H1 (cell line): ENCODE measurements around the gene TMEM134. TPM values are rescaled to one million over a fixed set of nuclear protein-coding genes. Genes with fewer than 3 reads are reported as not detected.
A peak's percentile ranks its signal among the peaks of the same experiment; 100 is the strongest.

Source experiments
- CTCF ChIA-PET: fragments of 300-600 bp; sonication (Branson Sonifier 250); formaldehyde crosslinking; loops from one replicate; lab custom pipeline; 2021; ENCODE audit not compliant: partially characterized antibody; lab: Charles Lee
- POLR2A ChIA-PET: fragments of 300-600 bp; sonication (Branson Sonifier 250); formaldehyde crosslinking; loops from one replicate; lab custom pipeline; 2021; ENCODE audit warnings: inconsistent platforms; ENCODE audit not compliant: partially characterized antibody; lab: Charles Lee
- DNase-seq, 2 experiments: peaks; one replicate each; pipeline versions ENCODE4 v3.0.0 to v3.0.0-alpha.2; 2010 to 2022; ENCODE audit warnings: low spot score in 2 of 2, low read depth in 1 of 2, mixed read lengths in 1 of 2
- FAIRE-seq: peaks from 2 replicates; lab custom pipeline; 2011; peaks lifted over from hg19 to GRCh38; lab: Jason Lieb, UNC
- H2AFZ ChIP-seq: 2 replicates; pipeline ENCODE4 v1.8.1; 2012; ENCODE audit warnings: low read length, inconsistent platforms
- H2AK5ac ChIP-seq: 2 replicates; pipeline ENCODE4 v1.6.1; 2013; ENCODE audit warnings: low read depth, low read length
- H2BK120ac ChIP-seq: replicated peaks from 2 replicates; pipeline ENCODE3; 2013; ENCODE audit warnings: low read depth, low read length, inconsistent platforms
- H2BK12ac ChIP-seq: 2 replicates; pipeline ENCODE4 v1.6.1; 2013; ENCODE audit warnings: low read depth, low read length
- H2BK15ac ChIP-seq: 2 replicates; pipeline ENCODE4 v1.6.1; 2013; ENCODE audit warnings: low read length
- H2BK20ac ChIP-seq: 2 replicates; pipeline ENCODE4 v1.6.1; 2013; ENCODE audit warnings: low read length
- H2BK5ac ChIP-seq: 2 replicates; pipeline ENCODE4 v1.6.1; 2013; ENCODE audit warnings: low read depth, low read length
- H3K14ac ChIP-seq: 2 replicates; pipeline ENCODE4 v1.6.1; 2013; ENCODE audit warnings: inconsistent platforms; ENCODE audit not compliant: insufficient read length
- H3K18ac ChIP-seq: 2 replicates; pipeline ENCODE4 v1.6.1; 2013; ENCODE audit warnings: low read length; ENCODE audit errors: extremely low read depth
- H3K23ac ChIP-seq: 2 replicates; pipeline ENCODE4 v1.6.1; 2013; ENCODE audit warnings: inconsistent platforms; ENCODE audit not compliant: insufficient read length
- H3K23me2 ChIP-seq: 2 replicates; pipeline ENCODE4 v1.6.1; 2013; ENCODE audit warnings: low read depth, low read length
- H3K27ac ChIP-seq: 2 replicates; pipeline ENCODE4 v1.6.1; 2011; ENCODE audit warnings: low read depth, low read length, inconsistent platforms
- H3K27me3 ChIP-seq, 4 experiments: replicated peaks in 1 of 4; 1 replicate in 1 of 4; 2 replicates in 3 of 4; pipeline versions ENCODE4 v1.6.1 to v1.8.1; 2011 to 2013; ENCODE audit warnings: low read length in 3 of 4, mild to moderate bottlenecking in 3 of 4, inconsistent platforms in 2 of 4, mixed read lengths in 2 of 4, moderate library complexity in 1 of 4; ENCODE audit not compliant: control insufficient read depth in 3 of 4, insufficient read depth in 3 of 4; ENCODE audit errors: extremely low read depth in 1 of 4
- H3K36me3 ChIP-seq, 4 experiments: 2 replicates each; pipeline versions ENCODE4 v1.6.1 to v1.8.1; 2011 to 2013; ENCODE audit warnings: mild to moderate bottlenecking in 4 of 4, low read length in 3 of 4, moderate library complexity in 2 of 4, control low read depth in 1 of 4, inconsistent platforms in 1 of 4; ENCODE audit not compliant: insufficient read depth in 4 of 4, control insufficient read depth in 2 of 4
- H3K4ac ChIP-seq: replicated peaks from 2 replicates; pipeline ENCODE3; 2013; ENCODE audit warnings: low read length, low read depth, mixed read lengths, inconsistent platforms; ENCODE audit not compliant: insufficient read length
- H3K4me1 ChIP-seq, 4 experiments: replicated peaks in 1 of 4; 1 replicate in 1 of 4; 2 replicates in 3 of 4; pipeline versions ENCODE4 v1.6.1 to v1.8.1; 2011 to 2013; ENCODE audit warnings: low read length in 3 of 4, inconsistent platforms in 2 of 4, mixed read lengths in 1 of 4; ENCODE audit not compliant: insufficient read depth in 4 of 4, control insufficient read depth in 3 of 4
- H3K4me2 ChIP-seq, 2 experiments: 2 replicates each; pipeline versions ENCODE4 v1.6.1 to v1.8.1; 2011 to 2013; ENCODE audit warnings: low read depth in 2 of 2, low read length in 2 of 2, control low read depth in 1 of 2, inconsistent platforms in 1 of 2, mild to moderate bottlenecking in 1 of 2; ENCODE audit not compliant: insufficient read depth in 1 of 2
- H3K4me3 ChIP-seq, 4 experiments: fragments of 200-600, 300-600 bp in 1 of 4; sonication (generic), shearing (Covaris generic), sonication (Bioruptor Twin) in 1 of 4; 2 replicates each; pipeline versions ENCODE4 v1.5.1 to v1.8.1; 2011 to 2016; ENCODE audit warnings: low read length in 4 of 4, low read depth in 3 of 4, control low read depth in 2 of 4, inconsistent platforms in 2 of 4, mild to moderate bottlenecking in 2 of 4, mixed read lengths in 1 of 4, moderate library complexity in 1 of 4; ENCODE audit not compliant: insufficient read depth in 2 of 4; ENCODE audit errors: extremely low read depth in 1 of 4
- H3K56ac ChIP-seq: replicated peaks from 2 replicates; pipeline ENCODE3; 2013; ENCODE audit warnings: low read depth, mild to moderate bottlenecking, mixed read lengths, low read length, inconsistent platforms; ENCODE audit not compliant: insufficient read length
- H3K79me1 ChIP-seq: 2 replicates; pipeline ENCODE4 v1.6.1; 2013; ENCODE audit warnings: low read depth, low read length, control low read depth
- H3K79me2 ChIP-seq, 2 experiments: 2 replicates each; pipeline versions ENCODE4 v1.6.1 to v1.8.1; 2012 to 2013; ENCODE audit warnings: low read length in 2 of 2, mild to moderate bottlenecking in 2 of 2, inconsistent platforms in 1 of 2; ENCODE audit not compliant: insufficient read depth in 2 of 2, control insufficient read depth in 1 of 2
- H3K9ac ChIP-seq, 4 experiments: replicated peaks in 1 of 4; 1 replicate in 1 of 4; 2 replicates in 3 of 4; pipeline versions ENCODE4 v1.6.1 to v1.8.1; 2011 to 2013; ENCODE audit warnings: low read depth in 3 of 4, low read length in 3 of 4, control low read depth in 2 of 4, mild to moderate bottlenecking in 2 of 4, moderate library complexity in 2 of 4, inconsistent platforms in 1 of 4; ENCODE audit errors: extremely low read depth in 1 of 4
- H3K9me3 ChIP-seq, 2 experiments: 2 replicates each; pipeline versions ENCODE4 v1.6.1 to v1.8.1; 2012 to 2013; ENCODE audit warnings: mild to moderate bottlenecking in 2 of 2, moderate library complexity in 2 of 2, control low read depth in 1 of 2, inconsistent platforms in 1 of 2, low read depth in 1 of 2, low read length in 1 of 2, mixed read lengths in 1 of 2; ENCODE audit not compliant: insufficient read depth in 2 of 2
- H4K20me1 ChIP-seq, 2 experiments: replicated peaks in 1 of 2; 2 replicates each; pipeline versions ENCODE3 to v1.8.1; 2011 to 2013; ENCODE audit warnings: inconsistent platforms in 2 of 2, low read length in 2 of 2, mild to moderate bottlenecking in 1 of 2; ENCODE audit not compliant: insufficient read depth in 2 of 2, control insufficient read depth in 1 of 2
- H4K5ac ChIP-seq: 2 replicates; pipeline ENCODE4 v1.6.1; 2013; ENCODE audit warnings: low read length, low read depth, mixed read lengths, inconsistent platforms; ENCODE audit not compliant: insufficient read length
- H4K8ac ChIP-seq: 2 replicates; pipeline ENCODE4 v1.8.0; 2013; ENCODE audit warnings: mild to moderate bottlenecking, moderate library complexity, low read length, inconsistent platforms; ENCODE audit not compliant: insufficient read depth; ENCODE audit errors: extremely low read depth
- H4K91ac ChIP-seq: replicated peaks from 2 replicates; pipeline ENCODE3; 2013; ENCODE audit warnings: low read length, mixed read lengths, inconsistent platforms; ENCODE audit not compliant: insufficient read length
- ASH2L ChIP-seq: fragments of 200-600, 300-600 bp; sonication (generic); IDR thresholded peaks from one replicate; pipeline ENCODE4 v1.7.1; 2017; ENCODE audit warnings: low read length
- BACH1 ChIP-seq: IDR thresholded peaks from 2 replicates; pipeline ENCODE4 v1.6.1; 2012; ENCODE audit warnings: low read length, improper control_type of control experiment
- CEBPB ChIP-seq: IDR thresholded peaks from 2 replicates; pipeline ENCODE4 v1.6.1; 2012; ENCODE audit warnings: low read depth, low read length
- KDM5A ChIP-seq: fragments of 200-600 bp; IDR thresholded peaks from 2 replicates; pipeline ENCODE4 v1.7.1; 2012; ENCODE audit warnings: mild to moderate bottlenecking, low read length, inconsistent platforms, mixed read lengths
- POLR2AphosphoS5 ChIP-seq: IDR thresholded peaks from 2 replicates; pipeline ENCODE4 v1.6.1; 2011; ENCODE audit warnings: low read depth, low read length
- SIN3A ChIP-seq, 2 experiments: IDR thresholded peaks in 1 of 2; conservative IDR thresholded peaks in 1 of 2; 2 replicates each; pipeline ENCODE4 v1.6.1; 2011 to 2012; ENCODE audit warnings: low read length in 2 of 2, improper control_type of control experiment in 1 of 2, low read depth in 1 of 2, mild to moderate bottlenecking in 1 of 2
- TEAD4 ChIP-seq: IDR thresholded peaks from 2 replicates; pipeline ENCODE4 v1.6.1; 2012; ENCODE audit warnings: low read depth, low read length, inconsistent platforms, mixed read lengths
- WGBS, 2 experiments: shearing (Covaris generic) in 1 of 2; methylation state at CpG; one replicate each; pipeline versions ENCODE4 v1.1.6 to v1.1.7; 2013 to 2015; ENCODE audit warnings: low lambda C conversion rate in 2 of 2, mixed read lengths in 2 of 2, inconsistent platforms in 1 of 2, low coverage in 1 of 2, missing lambda C conversion rate in 1 of 2; ENCODE audit not compliant: insufficient replicate concordance in 2 of 2, insufficient coverage in 1 of 2, insufficient read length in 1 of 2; ENCODE audit errors: extremely low coverage in 1 of 2, missing lambda C conversion rate in 1 of 2; 5-methylcytosine and 5-hydroxymethylcytosine counted together
- polyA plus RNA-seq, 7 experiments: library from polyadenylated mRNA; depleted of rRNA in 3 of 7; stranded (reverse) in 5 of 7; unstranded in 2 of 7; fragments of >200 nt in 5 of 7; fragments of 200-250 nt in 2 of 7; gene quantifications; 1 replicate in 5 of 7; 2 replicates in 1 of 7; 4 replicates in 1 of 7; pipeline versions ENCODE4 v1.2.1 to v1.2.3, GENCODE V29; 2011 to 2013; ENCODE audit warnings: missing spikeins in 2 of 7, mixed read lengths in 2 of 7
- total RNA-seq: library from RNA; stranded (reverse); fragmentation: NEBNext Ultra II Directional; extraction: Animal tissue kit (Norgen Biotek cat#: 25700); gene quantifications from 2 replicates; pipeline ENCODE4 v1.2.1, GENCODE V29; 2021
- TF ChIP-seq, protein P1 (sequence below): IDR thresholded peaks from 2 replicates; pipeline ENCODE4 v1.6.1; 2012; ENCODE audit warnings: inconsistent platforms
- TF ChIP-seq, protein P2 (sequence below): IDR thresholded peaks from 2 replicates; pipeline ENCODE4 v1.6.1; 2011; ENCODE audit warnings: low read length, improper control_type of control experiment

Gene TMEM134
- total and polyA plus RNA-seq, 2 of the 8 experiments (the other 6 are each of a cell fraction or from before 2014, with no cell fraction given), result 32.4 to 229 TPM

DNA sequence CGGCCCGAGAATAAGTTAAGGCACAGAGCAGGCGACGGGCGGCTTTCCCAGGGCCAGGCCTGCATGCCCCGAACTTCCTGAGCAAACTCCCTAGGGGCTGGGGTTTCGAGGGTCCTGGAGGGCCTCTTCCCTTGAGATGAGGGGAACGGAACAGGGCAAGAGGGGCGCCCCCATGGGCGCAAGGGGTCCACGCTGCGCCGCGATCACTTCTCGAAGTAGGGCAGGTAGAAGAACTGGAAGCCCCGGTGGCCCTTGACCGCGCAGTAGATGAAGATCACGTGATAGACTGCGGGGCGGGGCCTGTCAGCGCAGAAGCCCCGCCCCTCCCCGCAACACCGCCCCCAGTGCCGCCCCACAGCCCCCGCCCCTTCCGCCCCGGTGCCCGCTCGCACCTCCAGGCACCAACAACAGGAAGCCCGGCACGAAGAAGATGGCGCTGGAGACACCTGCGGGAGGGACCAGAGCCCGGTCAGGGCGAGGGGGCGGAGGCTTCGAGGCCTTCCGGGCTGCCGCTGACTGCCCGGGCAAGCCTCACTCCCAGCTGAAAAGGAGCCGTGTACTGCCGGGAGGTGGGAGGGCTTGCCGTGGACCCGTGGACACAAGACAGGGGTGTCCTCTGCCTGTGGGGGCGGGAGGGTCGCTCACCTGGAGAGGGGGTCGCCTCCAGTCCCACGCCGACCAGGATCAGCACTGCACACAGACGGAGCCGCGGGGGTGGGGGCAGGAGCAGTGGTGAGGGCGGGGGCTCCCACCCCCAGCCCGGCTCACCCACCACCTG, 4.5 kb downstream of the TMEM134 start:
- Histone ChIP-seq H3K23ac (no peak overlapping the region), H3K4me2 (peak overlapping the region; percentile 70 to 82), H3K4ac (peak overlapping the region; percentile 67), H3K79me1 (peaks cover 2% of the 10 kb centered on the region), H3K79me2 (peaks cover 0 to 3% of the 10 kb centered on the region in 2 experiments; a peak in 2 of 4 replicates), H4K5ac (peak overlapping the region; percentile 82), H2BK5ac (peak overlapping the region; percentile 93), H4K8ac (peak overlapping the region; percentile 95), H2AK5ac (no peak overlapping the region), H3K36me3 (no peaks in the 10 kb centered on the region), H4K20me1 (peaks cover 0 to 3% of the 10 kb centered on the region in 2 experiments), H2BK12ac (0 out of 2 replicates have a peak overlapping the region, but pooled peaks have one; percentile 60), H2AFZ (peak overlapping the region; percentile 66; the same call in 1 of the 2 replicates), H3K9me3 (no peaks in the 10 kb centered on the region), H2BK120ac (no peak overlapping the region), H3K18ac (peak overlapping the region; percentile 85; the same call in 1 of the 2 replicates), H3K23me2 (peaks cover 6% of the 10 kb centered on the region), H3K4me1 (peaks cover 2 to 14% (median 6%) of the 10 kb centered on the region in 4 experiments; a peak in 6 of 7 replicates), H3K4me3 (peak overlapping the region; percentile 76 to 92 (median 85)), H4K91ac (peak overlapping the region; percentile 98), H3K27ac (peak overlapping the region; percentile 87), H2BK20ac (no peak overlapping the region), H2BK15ac (peak overlapping the region; percentile 99; the same call in 1 of the 2 replicates), H3K27me3 (no peaks in the 10 kb centered on the region), H3K56ac (peak overlapping the region; percentile 75), H3K14ac (no peak overlapping the region), H3K9ac (peak overlapping the region; percentile 69 to 93 (median 74))
- WGBS, 2 experiments, result 19% methylated on average over 40 of the region's 56 CpGs; no CpG with 5 or more reads in 1 of the 2 experiments
- ChIA-PET CTCF (interaction anchor here (0.6 to 1.6 kb wide), 6 partner anchors 26 to 160 kb away, joined by 3 to 5 read pairs (median 3); partner anchors contain the start of gene PPP1CA), POLR2A (interaction anchor here (0.7 to 1.9 kb wide), 14 partner anchors 12 to 73 kb away, joined by 3 to 15 read pairs (median 4); partner anchors contain the start of genes AIP, CDK2AP2, GPR152 and PPP1CA)
- DNase-seq, result peak; percentile 63 to 89
- no peak for FAIRE-seq
- TF ChIP-seq BACH1 (no peak), KDM5A (peak; percentile 54; the same call in 1 of the 2 replicates), ASH2L (peak; percentile 42), CEBPB (no peak), TEAD4 (no peak), SIN3A (conservative IDR thresholded peaks at IDR 0.05 in 1 of 2, IDR thresholded peaks at IDR 0.05 in 1 of 2; ENCODE audit: low read depth in 1 of 2, low read length in 2 of 2) (peak in 1 of 2 experiments; percentile 85; a peak in 1 of 4 replicates), POLR2AphosphoS5 (peak; percentile 56; the same call in 1 of the 2 replicates)
- TF ChIP-seq, protein P1, sequence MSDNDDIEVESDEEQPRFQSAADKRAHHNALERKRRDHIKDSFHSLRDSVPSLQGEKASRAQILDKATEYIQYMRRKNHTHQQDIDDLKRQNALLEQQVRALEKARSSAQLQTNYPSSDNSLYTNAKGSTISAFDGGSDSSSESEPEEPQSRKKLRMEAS, result 0 out of 2 replicates have a peak, but pooled peaks have one; percentile 7
- TF ChIP-seq, protein P2, sequence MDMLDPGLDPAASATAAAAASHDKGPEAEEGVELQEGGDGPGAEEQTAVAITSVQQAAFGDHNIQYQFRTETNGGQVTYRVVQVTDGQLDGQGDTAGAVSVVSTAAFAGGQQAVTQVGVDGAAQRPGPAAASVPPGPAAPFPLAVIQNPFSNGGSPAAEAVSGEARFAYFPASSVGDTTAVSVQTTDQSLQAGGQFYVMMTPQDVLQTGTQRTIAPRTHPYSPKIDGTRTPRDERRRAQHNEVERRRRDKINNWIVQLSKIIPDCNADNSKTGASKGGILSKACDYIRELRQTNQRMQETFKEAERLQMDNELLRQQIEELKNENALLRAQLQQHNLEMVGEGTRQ, result peak; percentile 81
